VCaP (cell line): Measurements from ENCODE around the gene C1orf115.

ENCODE experiments used
- H3K27ac ChIP-seq: fragments of 450-650 bp; 2 replicates; pipeline ENCODE4 v1.5.1; 2017
- CTCF ChIP-seq: fragments of 450-650 bp; conservative IDR thresholded peaks from 2 replicates; pipeline ENCODE4 v1.5.1; 2017; ENCODE audit warnings: mild to moderate bottlenecking, moderate library complexity

The C1orf115 gene

GRCh38 chr1:220690140-220691052 lies at the start of gene C1orf115:
Gene C1orf115 (plus strand): TSS chr1:220690363. CDS start chr1:220690403, 40 bp downstream.
- H3K27ac ChIP-seq = peak within 1 kb of the TSS; percentile 85

GRCh38 chr1:220642285-220642684 lies 47.9 kb upstream of the C1orf115 start:
- no peak overlapping the region for H3K27ac ChIP-seq
- no peak for TF ChIP-seq CTCF

More at GRCh38 chr1:220690140-220691052, at the start of gene C1orf115:
- peak; percentile 98 for TF ChIP-seq CTCF

GRCh38 chr1:220652995-220653394 lies 37.2 kb upstream of the C1orf115 start:
- H3K27ac ChIP-seq = no peak overlapping the region
- TF ChIP-seq CTCF = no peak

- no peak overlapping the region for H3K27ac ChIP-seq
Observed at GRCh38 chr1:220655509-220655908, 34.7 kb upstream of the C1orf115 start.

GRCh38 chr1:220655961-220656740 lies 34.0 kb upstream of the C1orf115 start:
- H3K27ac ChIP-seq = no peak overlapping the region
- no peak for TF ChIP-seq CTCF

More at GRCh38 chr1:220655509-220655908, 34.7 kb upstream of the C1orf115 start:
- TF ChIP-seq CTCF = no peak

GRCh38 chr1:220666349-220666748 lies 23.8 kb upstream of the C1orf115 start:
- TF ChIP-seq CTCF = no peak
- no peak overlapping the region for H3K27ac ChIP-seq

- H3K27ac ChIP-seq = no peak overlapping the region
- TF ChIP-seq CTCF = no peak
Observed at GRCh38 chr1:220669005-220669404, 21.2 kb upstream of the C1orf115 start.
